ENCODE data around the gene NTNG2. TPM values are rescaled to one million over a fixed set of nuclear protein-coding genes. Genes with fewer than 3 reads are reported as not detected.

Gene NTNG2
- total and polyA plus RNA-seq, 9 of the 15 experiments (the other 6 are each of a cell fraction or from before 2014, with no cell fraction given) = 0.01 to 0.11 (median 0.09) TPM; not detected in 6

DNA sequence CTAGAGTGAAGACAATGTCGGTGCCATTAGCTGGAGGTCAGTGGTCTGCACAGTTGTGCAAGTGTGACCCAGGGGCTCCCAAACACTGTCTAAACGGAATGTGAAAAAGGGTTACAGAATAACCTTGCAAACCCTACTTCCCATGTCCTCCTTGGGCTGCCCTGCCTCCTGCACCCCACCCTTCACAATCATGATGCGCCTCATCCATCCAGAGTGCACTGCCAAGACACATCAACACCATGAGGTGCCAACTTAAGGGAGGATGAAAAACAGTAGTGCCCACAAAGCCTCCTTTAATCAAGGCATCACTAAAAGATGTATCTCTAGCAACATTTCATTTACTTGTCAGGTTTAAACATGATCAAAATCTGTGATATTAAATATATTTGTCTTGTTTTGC is 105.8 kb downstream of the NTNG2 start (continued):
- TF ChIP-seq PRPF4 (IDR thresholded peaks at IDR 0.05; ENCODE audit: insufficient read depth, low read depth, low read length, poor library complexity, severe bottlenecking) = no peak
- TF ChIP-seq, protein P1, sequence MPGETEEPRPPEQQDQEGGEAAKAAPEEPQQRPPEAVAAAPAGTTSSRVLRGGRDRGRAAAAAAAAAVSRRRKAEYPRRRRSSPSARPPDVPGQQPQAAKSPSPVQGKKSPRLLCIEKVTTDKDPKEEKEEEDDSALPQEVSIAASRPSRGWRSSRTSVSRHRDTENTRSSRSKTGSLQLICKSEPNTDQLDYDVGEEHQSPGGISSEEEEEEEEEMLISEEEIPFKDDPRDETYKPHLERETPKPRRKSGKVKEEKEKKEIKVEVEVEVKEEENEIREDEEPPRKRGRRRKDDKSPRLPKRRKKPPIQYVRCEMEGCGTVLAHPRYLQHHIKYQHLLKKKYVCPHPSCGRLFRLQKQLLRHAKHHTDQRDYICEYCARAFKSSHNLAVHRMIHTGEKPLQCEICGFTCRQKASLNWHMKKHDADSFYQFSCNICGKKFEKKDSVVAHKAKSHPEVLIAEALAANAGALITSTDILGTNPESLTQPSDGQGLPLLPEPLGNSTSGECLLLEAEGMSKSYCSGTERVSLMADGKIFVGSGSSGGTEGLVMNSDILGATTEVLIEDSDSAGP (CRISPR knock-in tag; IDR thresholded peaks at IDR 0.05) = no peak

DNA sequence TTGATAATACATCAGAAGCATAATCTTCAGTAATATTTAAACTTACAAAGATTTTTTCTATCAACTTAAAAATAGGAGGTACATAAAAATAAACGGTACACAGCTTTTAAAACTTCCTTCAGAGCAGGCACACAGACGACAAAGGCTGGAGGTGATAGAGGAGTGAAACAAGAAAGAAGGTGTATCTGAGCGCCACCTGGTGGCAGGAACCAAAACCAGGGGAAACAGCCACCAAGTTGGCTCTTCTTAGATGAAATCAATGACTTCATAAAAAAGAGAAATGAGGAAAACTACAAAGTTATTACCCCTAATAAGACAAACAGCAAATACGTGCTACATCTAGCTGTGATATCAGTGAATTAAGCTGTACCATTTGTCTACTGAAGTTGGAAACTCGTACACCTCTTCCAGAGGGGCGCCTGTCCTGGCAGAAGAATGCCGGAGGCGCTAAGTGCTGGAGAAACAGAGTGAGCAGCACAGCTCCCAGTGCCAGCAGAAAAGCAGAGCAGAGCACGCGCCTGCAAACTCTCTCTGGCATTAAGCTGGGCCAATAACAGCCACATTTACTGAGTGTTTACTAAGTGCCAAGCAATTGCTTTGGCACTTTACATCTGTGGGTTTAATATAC is 107.0 kb downstream of the NTNG2 start:
- Histone ChIP-seq H3K79me2 (ENCODE audit: control insufficient read depth, insufficient read depth, low read length) (no peaks in the 10 kb centered on the region), H3K27me3 (ENCODE audit: control insufficient read depth in 2 of 2, insufficient read depth in 2 of 2, low read length in 2 of 2) (no peaks in the 10 kb centered on the region), H3K4me1 (replicated peaks in 1 of 2; ENCODE audit: control insufficient read depth in 2 of 2, insufficient read depth in 2 of 2, low read length in 2 of 2) (no peaks in the 10 kb centered on the region), H3K4me2 (ENCODE audit: insufficient read depth, low read length) (no peak overlapping the region), H4K20me1 (replicated peaks; ENCODE audit: control insufficient read depth, insufficient read depth, low read length) (no peaks in the 10 kb centered on the region), H3K9me1 (ENCODE audit: control insufficient read depth, insufficient read depth, low read length) (peaks cover 4% of the 10 kb centered on the region), H3K9ac (ENCODE audit: insufficient read depth in 1 of 2, low read depth in 2 of 2, low read length in 2 of 2) (no peak overlapping the region), H3K36me3 (ENCODE audit: control insufficient read depth, insufficient read depth, low read length) (peaks cover 89% of the 10 kb centered on the region), H3K9me3 (replicated peaks; ENCODE audit: control insufficient read depth, insufficient read depth, low read depth, low read length) (no peaks in the 10 kb centered on the region; the same call in 1 of the 2 replicates), H3K4me3 (no peak overlapping the region), H3K27ac (ENCODE audit: extremely low read depth, low read depth, low read length) (no peak overlapping the region), H2AFZ (ENCODE audit: low read depth, low read length) (no peak overlapping the region)
- ChIA-PET CTCF (ENCODE audit: low intra/inter-chr PET ratio) (interaction anchor here (1.0 to 2.2 kb wide), 4 partner anchors 10 to 529 kb away, joined by 4 to 21 read pairs (median 8); partner anchors contain the start of gene RAPGEF1), POLR2A (interaction anchor here (0.6 to 0.7 kb wide), 2 partner anchors 276 to 855 kb away, joined by 3 read pairs; no protein-coding TSS in a partner anchor)
- in situ Hi-C loops (cut with MboI) (no loop called here), intact Hi-C loops (cut with micrococcal nuclease) (no loop called here)
- WGBS (ENCODE audit: insufficient coverage, low coverage, missing lambda C conversion rate) = 41% methylated on average over 10 of the region's 10 CpGs
- no TSS peak for BruUV-seq (replicated peaks)
- peak; percentile 91 for ATAC-seq
- peak; percentile 78 for FAIRE-seq
- peak; percentile 63 to 77 (median 70) for DNase-seq (ENCODE audit: extremely low read depth in 1 of 4, low spot score in 3 of 4)
- TF ChIP-seq, protein P2, sequence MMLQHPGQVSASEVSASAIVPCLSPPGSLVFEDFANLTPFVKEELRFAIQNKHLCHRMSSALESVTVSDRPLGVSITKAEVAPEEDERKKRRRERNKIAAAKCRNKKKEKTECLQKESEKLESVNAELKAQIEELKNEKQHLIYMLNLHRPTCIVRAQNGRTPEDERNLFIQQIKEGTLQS (IDR thresholded peaks at IDR 0.05) = 0 out of 2 replicates have a peak, but pooled peaks have one; percentile 6
- TF ChIP-seq, protein P2 (CRISPR knock-in tag; conservative IDR thresholded peaks at IDR 0.05) = no peak
- TF ChIP-seq RNF2 (IDR thresholded peaks at IDR 0.05) (no peak), POLR2H (tag; IDR thresholded peaks at IDR 0.05; ENCODE audit: low read depth) (no peak), GTF2A2 (tag; IDR thresholded peaks at IDR 0.05) (no peak), BDP1 (IDR thresholded peaks at IDR 0.05; ENCODE audit: insufficient read depth, insufficient read length) (no peak), KLF10 (CRISPR knock-in tag; IDR thresholded peaks at IDR 0.05) (no peak), SIX5 (IDR thresholded peaks at IDR 0.05; ENCODE audit: borderline replicate concordance in 1 of 2, insufficient read depth in 1 of 2, low read depth in 1 of 2, low read length in 2 of 2) (0 out of 4 replicates have a peak, but pooled peaks of 1 of the 2 experiments have one; percentile 12), CBX8 (IDR thresholded peaks at IDR 0.05; ENCODE audit: borderline replicate concordance, extremely low read depth, low read depth, low read length, poor library complexity, severe bottlenecking) (no peak), PHB (CRISPR knock-in tag; IDR thresholded peaks at IDR 0.05) (no peak)
- TF ChIP-seq, protein P3, sequence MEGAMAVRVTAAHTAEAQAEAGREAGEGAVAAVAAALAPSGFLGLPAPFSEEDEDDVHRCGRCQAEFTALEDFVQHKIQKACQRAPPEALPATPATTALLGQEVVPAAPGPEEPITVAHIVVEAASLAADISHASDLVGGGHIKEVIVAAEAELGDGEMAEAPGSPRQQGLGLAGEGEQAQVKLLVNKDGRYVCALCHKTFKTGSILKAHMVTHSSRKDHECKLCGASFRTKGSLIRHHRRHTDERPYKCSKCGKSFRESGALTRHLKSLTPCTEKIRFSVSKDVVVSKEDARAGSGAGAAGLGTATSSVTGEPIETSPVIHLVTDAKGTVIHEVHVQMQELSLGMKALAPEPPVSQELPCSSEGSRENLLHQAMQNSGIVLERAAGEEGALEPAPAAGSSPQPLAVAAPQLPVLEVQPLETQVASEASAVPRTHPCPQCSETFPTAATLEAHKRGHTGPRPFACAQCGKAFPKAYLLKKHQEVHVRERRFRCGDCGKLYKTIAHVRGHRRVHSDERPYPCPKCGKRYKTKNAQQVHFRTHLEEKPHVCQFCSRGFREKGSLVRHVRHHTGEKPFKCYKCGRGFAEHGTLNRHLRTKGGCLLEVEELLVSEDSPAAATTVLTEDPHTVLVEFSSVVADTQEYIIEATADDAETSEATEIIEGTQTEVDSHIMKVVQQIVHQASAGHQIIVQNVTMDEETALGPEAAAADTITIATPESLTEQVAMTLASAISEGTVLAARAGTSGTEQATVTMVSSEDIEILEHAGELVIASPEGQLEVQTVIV (CRISPR knock-in tag; IDR thresholded peaks at IDR 0.05; ENCODE audit: borderline replicate concordance) = no peak
